Glutamatergic neuron (in vitro differentiated cells): ENCODE measurements around the gene RAP1A. TPM values are rescaled to one million over a fixed set of nuclear protein-coding genes. Genes with fewer than 3 reads are reported as not detected.

ENCODE experiments used
- DNase-seq: peaks from one replicate; pipeline ENCODE4 v3.0.0; 2022
- H3K27ac Mint-ChIP-seq: one replicate; pipeline ENCODE4 v1.8.0; 2020; ENCODE audit warnings: mild to moderate bottlenecking, mixed read lengths, inconsistent platforms; ENCODE audit not compliant: unreplicated experiment
- H3K27me3 Mint-ChIP-seq: one replicate; pipeline ENCODE4 v1.8.0; 2020; ENCODE audit warnings: mild to moderate bottlenecking, moderate library complexity, mixed read lengths, inconsistent platforms; ENCODE audit not compliant: unreplicated experiment
- H3K36me3 Mint-ChIP-seq: one replicate; pipeline ENCODE4 v1.8.0; 2020; ENCODE audit warnings: mild to moderate bottlenecking, mixed read lengths, inconsistent platforms; ENCODE audit not compliant: unreplicated experiment
- H3K4me1 Mint-ChIP-seq: one replicate; pipeline ENCODE4 v1.8.0; 2020; ENCODE audit warnings: mild to moderate bottlenecking, low read depth, mixed read lengths, inconsistent platforms; ENCODE audit not compliant: unreplicated experiment
- H3K4me3 Mint-ChIP-seq: one replicate; pipeline ENCODE4 v1.8.0; 2020; ENCODE audit warnings: mild to moderate bottlenecking, mixed read lengths, inconsistent platforms; ENCODE audit not compliant: unreplicated experiment
- H3K9me3 Mint-ChIP-seq: one replicate; pipeline ENCODE4 v1.8.0; 2020; ENCODE audit warnings: mild to moderate bottlenecking, moderate library complexity, mixed read lengths, inconsistent platforms; ENCODE audit not compliant: unreplicated experiment
- CTCF ChIP-seq: fragments of 200-600 bp; sonication (generic); IDR thresholded peaks from one replicate; pipeline ENCODE4 v1.5.0; 2021; ENCODE audit not compliant: partially characterized antibody, unreplicated experiment
- total RNA-seq: library from RNA; stranded (reverse); fragmentation: NEBNext Ultra II Directional; extraction: Animal tissue kit (Norgen Biotek cat#: 25700); gene quantifications from one replicate; pipeline ENCODE4 v1.2.1, GENCODE V29; 2021; ENCODE audit not compliant: unreplicated experiment

The RAP1A gene
- total RNA-seq, 1 donor from 2014 or later = 17.9 TPM

- H3K36me3 Mint-ChIP-seq = no peaks in the 10 kb centered on the region
- no peaks in the 10 kb centered on the region for H3K4me1 Mint-ChIP-seq
- no peaks in the 10 kb centered on the region for H3K27me3 Mint-ChIP-seq
- H3K9me3 Mint-ChIP-seq = no peaks in the 10 kb centered on the region
- TF ChIP-seq CTCF = no peak
- H3K4me3 Mint-ChIP-seq = no peak overlapping the region
- no peak for DNase-seq
- no peak overlapping the region for H3K27ac Mint-ChIP-seq
Observed at GRCh38 chr1:111690306-111690617, 70.7 kb downstream of the RAP1A start.

GRCh38 chr1:111691886-111692285 lies 72.3 kb downstream of the RAP1A start:
- H3K4me1 Mint-ChIP-seq = no peaks in the 10 kb centered on the region
- H3K9me3 Mint-ChIP-seq = no peaks in the 10 kb centered on the region
- no peak for DNase-seq

GRCh38 chr1:111695801-111696200 lies 76.2 kb downstream of the RAP1A start:
- no peak for TF ChIP-seq CTCF
- Mint-ChIP-seq H3K36me3 (no peaks in the 10 kb centered on the region), H3K9me3 (no peaks in the 10 kb centered on the region), H3K27me3 (no peaks in the 10 kb centered on the region), H3K4me3 (no peak overlapping the region), H3K4me1 (no peaks in the 10 kb centered on the region), H3K27ac (no peak overlapping the region)
- DNase-seq = no peak

More at GRCh38 chr1:111691886-111692285, 72.3 kb downstream of the RAP1A start:
- no peak overlapping the region for H3K27ac Mint-ChIP-seq
- H3K36me3 Mint-ChIP-seq = no peaks in the 10 kb centered on the region
- H3K4me3 Mint-ChIP-seq = no peak overlapping the region
- H3K27me3 Mint-ChIP-seq = no peaks in the 10 kb centered on the region
- TF ChIP-seq CTCF = no peak

GRCh38 chr1:111696330-111696729 lies 76.7 kb downstream of the RAP1A start:
- no peak overlapping the region for H3K27ac Mint-ChIP-seq
- H3K36me3 Mint-ChIP-seq = no peaks in the 10 kb centered on the region
- H3K27me3 Mint-ChIP-seq = no peaks in the 10 kb centered on the region
- H3K4me1 Mint-ChIP-seq = no peaks in the 10 kb centered on the region
- no peak for DNase-seq
- TF ChIP-seq CTCF = no peak
- H3K9me3 Mint-ChIP-seq = no peaks in the 10 kb centered on the region
- H3K4me3 Mint-ChIP-seq = no peak overlapping the region

- H3K27ac Mint-ChIP-seq = no peak overlapping the region
- no peaks in the 10 kb centered on the region for H3K27me3 Mint-ChIP-seq
- no peaks in the 10 kb centered on the region for H3K4me1 Mint-ChIP-seq
- H3K36me3 Mint-ChIP-seq = no peaks in the 10 kb centered on the region
- H3K4me3 Mint-ChIP-seq = no peak overlapping the region
- no peak for TF ChIP-seq CTCF
- no peak for DNase-seq
- no peaks in the 10 kb centered on the region for H3K9me3 Mint-ChIP-seq
Observed at GRCh38 chr1:111699268-111699667, 79.7 kb downstream of the RAP1A start.
